NCI-H128 (cell line): ENCODE data around the gene DUOX2.
"Not testable (repeated sequence)": the region's sequence is repeated elsewhere in the genome, so short reads cannot be mapped to it uniquely, and the experiment has no call there.

Experiments
- DNase-seq: peaks from one replicate; lab custom pipeline; 2025; ENCODE audit not compliant: unreplicated experiment; lab: John Stamatoyannopoulos, UW

The DUOX2 gene

DNA sequence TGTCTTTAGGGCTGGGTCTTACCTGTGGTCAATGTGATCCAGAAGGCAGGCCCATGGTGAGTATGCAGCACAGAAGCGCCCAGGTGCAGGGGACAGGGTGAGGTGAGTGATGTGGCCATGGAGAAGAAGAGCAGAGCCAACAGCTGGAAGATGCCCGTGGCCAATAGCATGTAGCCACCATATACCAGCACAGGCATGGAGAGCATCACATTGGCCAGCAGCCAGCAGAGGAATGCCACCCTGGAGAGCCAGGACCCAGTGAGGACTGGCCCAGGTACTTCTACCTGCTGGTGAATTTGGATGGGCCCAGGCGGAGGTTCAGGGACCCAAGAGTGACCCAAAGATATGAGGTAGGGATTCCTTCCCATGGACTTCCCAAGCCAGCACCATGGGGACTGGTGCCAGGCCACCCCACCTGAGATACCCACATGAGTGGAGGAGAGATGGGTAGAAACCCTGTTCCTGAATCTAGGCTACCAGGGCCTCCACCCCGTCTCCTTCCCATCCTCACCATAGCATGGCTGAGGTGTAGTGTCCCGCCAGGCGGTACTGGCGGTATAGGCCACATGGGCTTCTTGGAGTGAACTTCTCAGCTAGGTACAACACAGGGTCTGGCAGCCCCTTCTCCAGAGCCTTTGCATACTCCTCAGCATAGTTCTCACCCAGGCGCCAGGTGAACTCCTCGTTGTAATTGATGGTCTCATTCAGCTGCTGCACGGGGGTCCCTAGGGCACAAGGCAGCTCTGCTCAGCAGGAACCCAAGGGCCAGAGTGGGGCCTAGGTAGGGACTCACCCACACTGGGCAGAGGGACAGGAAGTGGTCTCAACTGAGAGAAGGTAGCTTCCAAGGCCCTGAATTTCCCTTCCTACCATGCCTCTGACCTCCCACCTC is 6.4 kb upstream of the DUOX2 start:
- DNase-seq, result no peak

DNA sequence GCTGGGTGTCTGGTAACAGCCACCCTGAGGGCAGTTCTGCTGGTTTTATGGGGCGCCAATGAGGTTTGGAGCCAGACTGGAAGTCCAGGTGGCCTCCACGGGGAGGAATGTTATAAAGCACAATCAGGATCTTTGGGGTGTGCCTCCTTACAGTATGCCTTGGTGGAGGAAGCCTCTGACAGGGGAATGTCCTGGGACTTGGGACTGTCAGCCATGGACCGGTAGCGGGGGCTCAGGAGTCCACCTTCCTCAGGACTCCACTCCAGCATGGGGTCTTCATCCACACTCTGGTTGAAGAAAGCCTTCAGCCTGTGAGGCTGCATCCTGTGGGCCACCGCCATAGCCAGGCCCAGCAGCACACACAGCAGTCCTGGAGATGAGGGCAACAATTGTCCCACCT is 5.0 kb upstream of the DUOX2 start:
- DNase-seq, result no peak

DNA sequence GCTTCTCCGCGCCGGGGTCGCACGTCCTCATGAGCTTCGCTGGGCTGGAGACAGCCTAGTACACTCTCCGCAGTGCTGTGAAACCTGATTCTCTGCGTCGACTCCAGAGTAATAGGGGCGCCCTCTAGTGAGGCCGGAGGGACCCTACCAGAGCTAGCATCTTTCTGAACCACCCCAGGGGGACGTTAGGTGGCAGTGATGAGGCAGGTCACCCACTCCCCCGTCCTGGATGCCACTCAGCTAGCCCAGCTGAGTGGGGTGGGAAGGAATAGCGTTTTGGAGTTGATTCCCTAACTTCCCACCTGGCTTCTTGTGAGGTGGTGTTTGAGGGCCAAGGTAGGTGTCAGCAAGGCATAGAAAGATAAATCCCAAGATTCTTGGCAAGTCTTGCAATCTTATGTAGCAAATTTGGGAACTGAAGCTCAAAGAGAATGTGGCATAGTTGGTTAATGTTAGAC is 4.2 kb upstream of the DUOX2 start:
- peak; percentile 81 for DNase-seq

DNA sequence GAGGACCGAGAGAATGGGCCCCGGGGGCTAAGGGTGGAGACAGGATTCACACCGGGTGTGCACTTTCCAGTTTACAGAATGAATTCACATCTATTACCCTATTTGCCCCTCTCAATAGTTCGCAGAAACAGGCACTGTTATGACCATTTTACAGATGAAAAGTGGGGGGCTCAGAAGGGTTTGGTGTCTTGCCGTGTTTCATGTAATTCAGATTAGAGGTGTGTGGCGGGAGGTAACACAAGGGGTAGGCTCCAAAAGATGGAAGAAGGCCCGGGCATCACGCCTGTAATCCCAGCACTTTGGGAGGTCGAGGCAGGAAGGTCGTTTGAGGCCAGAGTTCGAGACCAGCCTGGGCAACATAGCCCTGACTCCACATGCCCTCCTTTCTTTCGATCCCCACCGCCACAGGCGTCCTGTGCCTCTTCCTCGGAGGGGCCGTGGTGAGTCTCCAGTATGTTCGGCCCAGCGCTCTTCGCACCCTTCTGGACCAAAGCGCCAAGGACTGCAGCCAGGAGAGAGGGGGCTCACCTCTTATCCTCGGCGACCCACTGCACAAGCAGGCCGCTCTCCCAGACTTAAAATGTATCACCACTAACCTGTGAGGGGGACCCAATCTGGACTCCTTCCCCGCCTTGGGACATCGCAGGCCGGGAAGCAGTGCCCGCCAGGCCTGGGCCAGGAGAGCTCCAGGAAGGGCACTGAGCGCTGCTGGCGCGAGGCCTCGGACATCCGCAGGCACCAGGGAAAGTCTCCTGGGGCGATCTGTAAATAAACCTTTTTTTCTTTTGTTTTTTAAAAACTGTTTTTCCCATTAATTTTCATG is 3.5 kb upstream of the DUOX2 start:
- DNase-seq, result no peak

DNA sequence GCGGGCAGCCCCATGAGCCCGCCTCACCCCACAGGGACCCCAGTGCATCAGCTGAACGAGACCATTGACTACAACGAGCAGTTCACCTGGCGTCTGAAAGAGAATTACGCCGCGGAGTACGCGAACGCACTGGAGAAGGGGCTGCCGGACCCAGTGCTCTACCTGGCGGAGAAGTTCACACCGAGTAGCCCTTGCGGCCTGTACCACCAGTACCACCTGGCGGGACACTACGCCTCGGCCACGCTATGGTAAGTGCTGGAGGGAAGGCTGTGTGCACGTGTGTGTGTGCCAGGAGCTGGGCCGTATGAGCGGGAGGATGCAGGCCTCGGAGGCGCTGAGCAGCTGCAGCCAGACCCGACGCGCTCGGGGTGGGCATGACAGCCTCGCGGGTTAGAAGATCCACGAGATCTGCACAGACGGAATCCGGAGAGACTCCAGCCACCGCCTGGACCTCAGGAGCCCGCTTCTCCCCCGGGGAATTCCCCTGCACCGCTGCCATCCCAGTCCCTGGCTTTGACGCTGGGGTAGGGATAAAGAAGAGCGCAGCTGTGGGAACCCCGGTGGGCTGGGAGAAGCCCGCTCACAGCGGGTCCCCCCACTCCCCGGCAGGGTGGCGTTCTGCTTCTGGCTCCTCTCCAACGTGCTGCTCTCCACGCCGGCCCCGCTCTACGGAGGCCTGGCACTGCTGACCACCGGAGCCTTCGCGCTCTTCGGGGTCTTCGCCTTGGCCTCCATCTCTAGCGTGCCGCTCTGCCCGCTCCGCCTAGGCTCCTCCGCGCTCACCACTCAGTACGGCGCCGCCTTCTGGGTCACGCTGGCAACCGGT is 2.7 kb upstream of the DUOX2 start:
- no peak for DNase-seq

DNA sequence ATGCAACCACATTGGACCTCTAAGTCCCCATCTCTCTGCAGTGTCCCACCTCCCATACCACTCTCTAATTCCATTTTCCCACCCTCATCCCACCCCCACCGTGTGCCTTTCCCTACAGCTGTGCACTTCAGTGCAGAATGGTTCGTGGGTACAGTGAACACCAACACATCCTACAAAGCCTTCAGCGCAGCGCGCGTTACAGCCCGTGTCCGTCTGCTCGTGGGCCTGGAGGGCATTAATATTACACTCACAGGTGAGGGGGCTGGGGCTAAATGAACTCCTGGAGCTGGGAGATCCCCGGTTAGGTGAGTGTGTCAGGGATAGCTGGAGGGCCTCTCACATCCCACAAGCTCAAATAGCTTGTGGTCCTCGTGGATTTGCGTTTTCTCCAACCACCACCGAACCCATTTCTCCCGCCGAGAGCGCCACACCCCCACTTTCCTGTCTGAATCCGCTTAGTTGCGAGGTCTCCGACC is 2.1 kb upstream of the DUOX2 start:
- no peak for DNase-seq

DNA sequence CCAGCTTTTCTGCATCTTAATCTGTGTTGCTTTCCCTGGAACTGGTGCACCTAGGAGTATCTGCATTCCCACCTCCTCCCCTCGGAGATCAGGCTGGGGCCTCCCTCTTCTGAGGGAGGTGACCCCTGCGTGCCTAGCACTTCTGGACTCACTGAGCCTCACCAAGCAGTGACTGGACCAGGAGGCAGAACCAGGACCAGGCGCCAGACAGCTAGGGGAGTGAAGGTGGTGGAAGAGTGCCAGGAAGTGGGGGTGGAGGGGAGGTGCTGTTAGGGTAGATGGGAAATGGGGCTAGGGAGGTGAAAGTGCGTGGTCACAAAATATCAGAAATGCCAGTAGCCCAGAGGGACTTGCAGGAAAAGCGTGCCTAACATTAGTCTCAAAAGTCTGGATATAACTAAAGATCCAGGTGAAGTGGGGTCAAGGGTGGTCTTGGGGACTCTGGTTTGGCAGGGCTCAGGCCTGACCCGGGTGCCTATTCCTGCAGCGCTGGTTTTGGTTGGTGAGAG is 1.4 kb upstream of the DUOX2 start:
- DNase-seq, result no peak

DNA sequence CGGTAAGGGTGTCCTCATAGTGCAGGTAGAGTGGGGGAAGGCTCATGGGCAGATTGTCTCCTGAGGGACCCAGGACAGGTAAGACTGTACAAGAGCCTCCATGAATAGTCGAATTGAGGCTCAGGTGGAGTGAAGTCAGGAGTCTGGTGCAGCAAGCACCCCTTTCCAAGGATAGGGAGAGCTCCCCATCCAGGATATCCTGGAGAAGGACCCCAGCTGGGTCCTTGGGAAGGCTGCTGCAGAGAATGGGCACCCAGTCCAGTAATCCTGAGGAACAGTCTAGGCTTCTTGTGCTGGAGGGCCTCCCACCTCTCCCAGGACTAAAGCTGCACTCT is 746 bp upstream of the DUOX2 start:
- DNase-seq, result no peak

DNA sequence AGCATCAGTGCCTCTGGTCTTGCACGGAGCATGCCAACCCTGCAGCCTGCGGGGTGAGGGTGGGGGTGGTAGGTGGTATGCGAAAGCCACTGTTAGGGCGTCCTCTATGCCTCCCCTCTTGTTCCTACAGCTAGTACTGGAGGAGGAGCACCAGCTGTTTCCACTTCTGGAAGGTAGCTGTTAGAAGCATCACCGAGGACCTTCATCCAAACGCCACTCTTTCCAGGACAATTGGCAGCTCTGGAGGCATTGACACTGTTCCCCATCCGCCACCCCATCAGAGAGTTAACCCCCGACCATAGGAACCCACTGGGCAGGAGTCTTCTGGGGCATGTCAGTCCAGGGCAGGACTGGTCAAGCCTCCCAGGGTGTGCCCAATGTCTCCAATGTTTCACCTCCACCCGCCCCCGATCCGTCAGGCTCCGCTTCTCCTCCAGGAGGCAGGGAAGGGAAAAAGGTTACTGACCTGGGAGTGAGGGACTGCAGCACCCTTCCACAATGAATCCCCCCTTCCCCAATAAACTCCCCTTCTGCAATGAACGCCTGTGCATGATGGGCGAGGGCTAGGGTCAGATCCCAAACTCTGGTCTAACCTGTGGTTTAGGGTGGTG is 487 bp downstream of the DUOX2 start:
- DNase-seq, result no peak

DNA sequence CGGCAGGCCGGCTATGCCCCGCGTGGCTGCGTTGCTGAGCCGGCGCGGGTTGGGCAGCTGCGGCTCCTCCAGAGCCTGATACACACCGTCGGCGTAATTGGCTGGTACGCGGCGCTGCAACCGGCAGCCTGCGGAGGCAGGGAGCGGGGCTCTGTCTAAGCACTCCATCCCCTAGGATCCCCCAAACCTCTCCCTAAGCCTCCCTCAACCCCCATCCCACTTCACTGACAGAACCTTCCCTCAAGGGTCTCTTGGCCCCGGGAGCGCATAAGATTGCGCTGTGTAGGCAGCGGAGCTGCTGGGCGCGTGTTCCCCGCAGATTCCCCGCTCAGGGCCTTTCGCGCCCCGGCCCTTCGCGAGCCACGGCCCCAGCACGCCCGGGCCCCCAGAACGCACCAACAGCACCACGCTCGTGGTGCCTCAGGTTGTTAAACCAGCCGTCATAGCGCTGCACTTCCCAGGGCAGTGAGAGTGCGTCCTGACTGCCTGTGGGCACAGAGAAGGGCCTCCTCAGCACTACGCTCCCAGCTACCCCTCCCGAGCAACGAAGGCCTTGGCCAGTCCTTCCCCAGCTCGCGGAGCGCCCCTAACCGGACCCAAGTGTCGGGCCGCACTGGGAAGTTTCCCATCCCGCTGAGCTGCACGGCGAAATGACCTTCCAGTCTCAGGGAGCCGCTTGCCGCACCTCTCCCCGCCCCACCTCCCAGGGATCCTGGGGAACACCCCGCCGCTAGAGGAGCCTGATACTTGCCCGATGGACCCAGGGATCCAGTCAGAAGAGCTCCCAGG is 1.2 kb downstream of the DUOX2 start:
- no peak for DNase-seq

DNA sequence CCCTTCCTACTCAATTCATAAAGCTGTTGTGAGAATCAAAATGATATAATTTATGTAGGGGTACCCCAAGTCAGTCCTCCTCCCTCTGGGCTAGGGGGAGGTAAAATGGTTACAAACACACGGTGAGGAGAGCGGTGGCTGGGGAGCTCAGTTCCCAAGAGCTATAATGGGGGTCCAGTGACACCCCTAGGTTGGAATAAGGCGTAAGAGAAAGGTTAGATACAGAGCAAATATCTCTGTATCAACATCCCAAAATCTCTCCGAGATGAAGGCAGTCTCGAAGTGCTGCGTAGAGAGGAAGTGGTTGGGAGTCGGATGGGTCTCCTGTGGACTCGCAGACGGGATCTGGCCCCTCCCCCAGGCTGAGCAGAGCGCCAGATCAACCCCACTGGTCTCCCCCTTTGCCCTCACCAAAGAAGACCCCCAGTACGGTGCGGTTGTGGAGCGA is 1.8 kb downstream of the DUOX2 start:
- no peak for DNase-seq

DNA sequence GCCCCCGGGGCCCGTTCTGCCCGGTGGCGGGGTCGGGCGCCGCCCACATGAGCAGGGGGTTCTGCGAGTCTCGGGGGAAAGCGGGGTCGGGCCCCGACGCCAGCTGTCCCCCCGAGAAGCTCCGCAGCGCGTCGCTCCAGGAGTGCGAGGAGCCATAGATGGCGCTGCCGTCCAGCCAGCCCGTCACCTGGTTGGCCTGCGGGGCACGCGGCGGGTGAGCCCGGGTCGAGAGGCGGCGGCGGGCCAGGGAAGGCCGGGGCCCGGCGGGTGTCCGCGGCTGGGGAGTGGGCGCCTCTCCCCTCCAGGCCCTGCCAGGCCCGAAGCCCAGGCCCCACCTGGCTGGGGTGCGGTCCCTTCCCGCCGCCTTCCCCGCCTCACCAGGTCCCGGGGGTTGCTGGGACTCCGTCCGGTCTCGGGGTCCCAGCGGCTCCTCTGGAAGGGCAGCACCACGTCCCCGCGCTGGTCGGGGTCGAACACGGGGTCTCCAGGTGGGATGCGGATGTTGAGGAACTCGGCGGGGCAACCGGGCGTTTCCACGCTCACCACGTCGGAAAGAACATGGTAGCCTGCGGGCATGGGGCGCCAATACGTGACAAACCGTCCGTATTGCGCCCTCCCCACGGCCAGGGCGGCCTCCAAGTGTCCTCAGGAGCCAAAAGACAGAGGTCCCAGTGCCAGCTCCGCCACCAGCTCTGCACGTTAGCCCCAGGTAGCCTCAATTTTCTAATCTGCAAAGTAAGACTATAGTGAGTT is 2.4 kb downstream of the DUOX2 start:
- DNase-seq, result no peak

DNA sequence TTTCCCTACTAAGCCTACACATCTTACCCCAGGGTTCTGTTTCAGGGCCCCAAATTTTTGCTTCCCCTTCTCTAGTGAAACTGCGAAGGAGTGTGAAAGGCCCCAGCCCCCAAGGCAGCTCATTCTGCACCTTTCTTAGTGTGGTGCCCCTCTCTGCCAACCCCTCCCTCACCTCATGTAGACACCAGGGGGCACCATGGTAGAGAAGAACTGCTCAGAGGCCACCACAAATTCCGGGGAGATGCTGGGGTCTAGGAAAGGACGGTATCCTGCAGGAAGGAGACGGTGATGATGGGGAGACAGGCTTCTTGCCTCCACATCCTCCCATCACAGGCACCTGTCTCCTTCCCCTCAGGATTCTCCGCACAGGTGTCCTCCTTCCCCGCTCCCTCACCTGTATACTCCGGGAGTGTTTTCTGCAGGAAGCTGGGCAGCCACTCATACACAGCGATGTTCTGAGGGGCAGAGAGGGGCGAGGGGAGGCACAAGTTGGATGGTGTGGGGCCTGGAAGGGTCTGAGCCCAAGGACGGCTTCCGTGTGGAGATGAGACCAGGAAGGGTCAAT is 3.6 kb downstream of the DUOX2 start:
- no peak for DNase-seq

DNA sequence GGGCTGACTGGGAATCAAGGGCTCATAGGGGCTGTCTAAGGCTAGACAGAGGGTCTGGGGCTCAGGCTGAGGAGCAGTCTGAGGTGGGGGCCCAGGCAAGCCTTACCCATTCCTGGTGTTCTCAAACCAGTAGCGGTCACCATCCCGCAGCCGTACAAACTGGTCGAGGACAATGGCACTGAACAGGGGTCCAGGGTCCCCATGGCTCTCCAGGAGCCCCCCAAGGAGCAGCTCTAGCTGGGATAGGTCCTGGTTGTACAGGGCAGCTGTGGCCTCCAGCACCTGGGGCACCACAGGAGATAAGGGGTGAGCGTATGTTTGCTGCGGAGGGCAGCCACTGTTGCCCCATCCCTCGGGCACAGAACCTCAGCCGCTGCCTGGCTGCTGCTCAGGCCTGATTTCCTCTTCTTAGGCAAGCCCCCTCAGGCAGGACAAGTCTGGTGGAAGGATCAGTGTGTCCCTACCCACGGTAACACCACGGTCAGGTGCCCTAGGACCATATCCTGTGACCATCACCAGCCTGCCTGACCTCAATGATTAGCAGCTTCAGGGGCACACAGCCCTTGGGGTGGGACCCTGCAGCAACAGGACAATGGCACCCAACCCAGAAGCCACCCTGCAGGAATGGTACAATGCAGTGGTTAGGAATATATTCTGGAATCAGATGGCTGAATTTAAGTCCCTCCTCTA is 5.9 kb downstream of the DUOX2 start:
- DNase-seq, result no peak

DNA sequence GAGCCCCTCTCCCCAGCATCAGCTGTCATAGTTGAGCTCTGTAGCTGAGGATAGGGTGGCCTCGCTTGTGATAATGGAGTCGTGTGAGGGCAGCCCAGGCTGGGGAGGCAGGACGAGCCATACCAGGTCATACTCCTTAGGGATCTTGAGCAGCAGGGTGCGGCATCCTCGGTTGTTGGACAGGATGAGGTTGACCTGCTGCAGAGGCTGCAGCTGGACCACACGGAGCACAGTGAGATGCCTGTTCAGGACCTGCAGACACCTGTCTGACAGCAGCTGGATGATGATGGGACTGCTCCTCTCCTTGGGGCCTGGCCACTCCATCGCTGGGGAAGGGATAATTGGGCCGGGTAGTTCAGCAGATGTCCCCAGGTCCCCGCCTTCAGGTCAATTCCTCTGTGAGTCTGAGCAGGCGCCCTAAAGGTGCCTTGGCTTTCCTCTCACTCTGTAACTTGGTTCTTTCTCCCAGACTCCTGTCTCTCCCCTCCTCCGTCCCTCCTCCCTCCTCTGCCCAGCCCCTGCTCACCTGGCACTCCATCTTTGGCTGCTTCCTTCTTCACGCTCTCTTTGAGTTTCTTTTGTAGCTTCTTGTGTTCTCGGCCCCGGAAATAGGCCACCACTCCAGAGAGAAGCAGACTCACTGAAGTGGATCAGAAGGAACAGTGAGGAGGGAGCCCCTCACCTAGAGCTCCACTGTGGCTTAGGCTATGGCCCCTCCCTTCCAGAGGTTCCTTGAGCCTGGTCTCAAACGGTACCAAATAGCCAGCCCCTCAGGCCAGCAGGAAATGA is 7.8 kb downstream of the DUOX2 start:
- DNase-seq, result no peak

DNA sequence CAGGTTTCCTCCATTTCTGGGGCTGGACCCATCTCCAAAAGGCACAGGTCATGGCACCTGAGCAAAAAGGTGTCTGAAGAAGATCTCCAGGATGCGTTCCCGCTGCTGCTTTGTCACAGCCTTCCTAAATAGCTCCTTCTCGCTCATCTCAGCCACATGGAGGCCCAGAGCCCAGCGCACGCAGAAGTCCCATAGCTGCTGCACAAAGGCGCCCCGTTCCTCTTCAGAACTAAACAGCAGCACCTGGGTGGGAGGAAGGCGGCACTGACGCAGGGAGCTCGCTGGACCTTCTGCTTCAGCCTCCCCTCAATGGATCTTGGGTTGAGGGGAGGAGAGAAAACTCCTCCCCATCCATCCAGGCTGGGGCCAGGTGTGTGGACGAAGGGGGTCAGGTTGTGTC is 8.4 kb downstream of the DUOX2 start:
- DNase-seq, result no peak

DNA sequence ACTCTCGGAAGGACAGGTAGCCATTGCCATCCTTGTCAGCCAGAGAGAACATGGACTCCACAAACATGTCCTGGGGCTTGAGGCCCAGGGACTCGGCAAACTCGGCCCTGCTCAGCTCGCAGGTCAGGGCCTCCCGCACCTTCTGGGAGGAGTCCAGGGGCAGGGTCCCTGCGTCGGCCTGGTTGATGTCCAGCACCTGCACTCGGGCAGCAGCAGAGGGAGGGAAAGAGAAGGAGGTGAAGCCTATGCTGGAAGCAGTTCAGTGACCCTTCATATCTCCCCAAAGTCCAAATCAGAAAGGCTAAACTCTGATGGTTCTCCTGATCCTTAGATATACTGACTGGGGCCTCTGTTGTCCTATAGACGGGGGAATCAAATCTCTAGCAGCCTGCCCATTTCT is 9.8 kb downstream of the DUOX2 start:
- not testable (repeated sequence) for DNase-seq
